ACC112 (cell line): Measurements from ENCODE around the gene SPECC1L.
"Not testable (repeated sequence)": the region's sequence is repeated elsewhere in the genome, so short reads cannot be mapped to it uniquely, and the experiment has no call there.

Source experiments
- H2AFZ ChIP-seq: fragments of 200-600 bp; sonication (generic); one replicate; pipeline ENCODE4 v1.6.0; 2017; ENCODE audit warnings: antibody characterized with exemption, low read length; ENCODE audit not compliant: unreplicated experiment
- H3K27ac ChIP-seq: fragments of 200-600 bp; sonication (generic); 2 replicates; pipeline ENCODE4 v1.5.1; 2014; ENCODE audit warnings: low read depth, mild to moderate bottlenecking, antibody characterized with exemption, low read length, moderate library complexity
- H3K27me3 ChIP-seq: fragments of 200-600 bp; sonication (generic); 2 replicates; pipeline ENCODE4 v1.6.1; 2014; ENCODE audit warnings: mild to moderate bottlenecking, antibody characterized with exemption, low read length, moderate library complexity, mixed read lengths; ENCODE audit not compliant: insufficient read depth
- H3K36me3 ChIP-seq: fragments of 200-600 bp; sonication (generic); 2 replicates; pipeline ENCODE4 v1.6.1; 2016; ENCODE audit warnings: mild to moderate bottlenecking, antibody characterized with exemption, low read length, moderate library complexity, mixed read lengths; ENCODE audit not compliant: insufficient read depth
- H3K4me1 ChIP-seq: fragments of 200-600 bp; sonication (generic); one replicate; pipeline ENCODE4 v1.6.1; 2016; ENCODE audit warnings: low read length, mixed read lengths; ENCODE audit not compliant: insufficient read depth, unreplicated experiment, control insufficient read depth
- H3K4me3 ChIP-seq: fragments of 200-600 bp; sonication (generic); 2 replicates; pipeline ENCODE4 v1.5.1; 2014; ENCODE audit warnings: mild to moderate bottlenecking, low read depth, low read length
- H3K79me2 ChIP-seq: fragments of 200-600 bp; sonication (generic); one replicate; pipeline ENCODE4 v1.6.0; 2016; ENCODE audit warnings: low read length; ENCODE audit not compliant: control insufficient read depth, unreplicated experiment, insufficient read depth

Gene SPECC1L

DNA sequence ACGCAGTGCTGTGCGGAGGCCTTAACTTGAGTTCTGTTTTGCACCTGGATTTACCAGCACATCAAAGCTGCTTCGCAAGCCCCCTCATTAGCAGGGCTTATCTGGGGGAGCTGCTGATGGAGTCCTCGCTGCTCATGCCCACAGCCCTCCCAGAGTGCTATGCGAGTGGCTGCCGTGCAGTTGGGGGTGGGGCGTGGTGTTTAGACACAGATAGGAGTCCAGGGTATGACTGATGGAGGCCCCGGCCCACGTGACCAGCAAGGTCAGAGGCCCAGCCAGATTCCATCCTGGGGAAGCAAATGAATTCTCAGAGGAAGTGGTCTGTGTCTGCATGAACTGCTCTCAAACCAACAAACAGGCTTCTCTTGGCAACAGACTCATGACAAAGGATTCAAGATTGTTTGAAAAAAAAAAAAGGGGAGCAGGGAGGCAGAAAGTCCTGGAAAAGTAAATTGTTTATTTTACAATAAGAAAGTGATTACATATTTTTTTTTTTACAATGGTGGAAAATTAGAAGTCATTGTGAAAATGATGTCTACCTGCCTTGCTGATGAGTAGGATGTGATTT is 6.2 kb upstream of the SPECC1L start:
- not testable (repeated sequence) for H3K79me2 ChIP-seq, H2AFZ ChIP-seq, H3K36me3 ChIP-seq, H3K27me3 ChIP-seq, H3K4me3 ChIP-seq, H3K4me1 ChIP-seq
- peak overlapping the region; percentile 29; the same call in 1 of the 2 replicates for H3K27ac ChIP-seq

DNA sequence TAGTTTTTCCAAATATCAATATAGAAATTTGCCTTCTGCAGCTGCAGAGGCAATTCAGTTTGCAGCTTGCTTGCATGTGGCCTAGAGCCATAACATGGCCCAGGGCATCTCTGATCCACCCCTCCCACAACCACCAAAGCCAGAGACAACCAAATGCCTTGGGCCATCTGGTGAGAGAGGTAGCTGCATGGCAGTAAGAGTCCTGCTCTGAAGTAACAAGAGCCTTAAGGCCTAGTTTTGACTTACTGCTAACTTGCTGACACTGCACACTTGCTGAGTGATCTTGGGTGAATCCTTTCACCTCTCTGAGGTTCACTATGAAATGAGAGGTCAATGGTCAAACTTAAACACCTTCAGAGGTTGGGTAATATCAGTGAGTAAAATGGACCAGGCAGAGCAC is 4.9 kb upstream of the SPECC1L start:
- no peak overlapping the region for H2AFZ ChIP-seq

GRCh38 chr22:24266495-24266894 is 4.1 kb upstream of the SPECC1L start:
- H3K27me3 ChIP-seq, H3K4me3 ChIP-seq, H3K79me2 ChIP-seq, H2AFZ ChIP-seq, H3K4me1 ChIP-seq, H3K27ac ChIP-seq, H3K36me3 ChIP-seq: not testable (repeated sequence)

More for the DNA sequence above, 4.9 kb upstream of the SPECC1L start:
- no peaks in the 10 kb centered on the region for H3K4me1 ChIP-seq
- no peaks in the 10 kb centered on the region for H3K79me2 ChIP-seq
- no peak overlapping the region for H3K4me3 ChIP-seq
- no peaks in the 10 kb centered on the region for H3K27me3 ChIP-seq
- no peak overlapping the region for H3K27ac ChIP-seq
- H3K36me3 ChIP-seq = no peaks in the 10 kb centered on the region

DNA sequence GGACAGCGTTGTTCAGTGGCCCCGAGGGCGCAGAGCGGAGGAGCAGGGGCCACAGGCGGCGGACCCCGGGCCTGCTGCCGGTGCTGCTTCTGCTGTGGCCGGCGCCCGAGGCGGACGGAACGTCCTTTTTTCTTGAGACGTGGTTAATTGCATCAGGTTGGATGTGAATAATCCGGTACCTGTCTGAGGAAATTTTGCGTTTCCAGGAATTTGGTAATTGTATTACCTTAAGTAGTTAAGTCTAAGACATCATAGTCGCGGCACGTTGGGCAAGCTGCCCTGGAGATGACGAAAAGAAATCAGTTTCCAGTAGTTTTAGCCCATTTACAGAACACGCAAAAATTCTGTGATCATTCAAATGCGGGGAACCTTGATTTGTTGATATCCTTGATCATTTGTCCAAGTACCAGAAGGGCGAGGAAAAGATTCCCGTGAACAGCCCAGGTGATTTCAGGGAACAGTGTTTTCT is 789 bp downstream of the SPECC1L start:
- H3K36me3 ChIP-seq = no peaks in the 10 kb centered on the region
- peak overlapping the region; percentile 93 for H3K4me3 ChIP-seq
- H3K79me2 ChIP-seq = peaks cover 49% of the 10 kb centered on the region
- peak overlapping the region; percentile 83 for H2AFZ ChIP-seq
- H3K27ac ChIP-seq = peak overlapping the region; percentile 64
- no peaks in the 10 kb centered on the region for H3K27me3 ChIP-seq
- H3K4me1 ChIP-seq = peaks cover 6% of the 10 kb centered on the region

GRCh38 chr22:24273031-24273430 is 2.4 kb downstream of the SPECC1L start:
- not testable (repeated sequence) for H2AFZ ChIP-seq, H3K36me3 ChIP-seq, H3K27me3 ChIP-seq, H3K4me1 ChIP-seq, H3K27ac ChIP-seq
- Histone ChIP-seq H3K79me2 (peaks cover 55% of the 10 kb centered on the region), H3K4me3 (peak overlapping the region; percentile 31; the same call in 1 of the 2 replicates)

DNA sequence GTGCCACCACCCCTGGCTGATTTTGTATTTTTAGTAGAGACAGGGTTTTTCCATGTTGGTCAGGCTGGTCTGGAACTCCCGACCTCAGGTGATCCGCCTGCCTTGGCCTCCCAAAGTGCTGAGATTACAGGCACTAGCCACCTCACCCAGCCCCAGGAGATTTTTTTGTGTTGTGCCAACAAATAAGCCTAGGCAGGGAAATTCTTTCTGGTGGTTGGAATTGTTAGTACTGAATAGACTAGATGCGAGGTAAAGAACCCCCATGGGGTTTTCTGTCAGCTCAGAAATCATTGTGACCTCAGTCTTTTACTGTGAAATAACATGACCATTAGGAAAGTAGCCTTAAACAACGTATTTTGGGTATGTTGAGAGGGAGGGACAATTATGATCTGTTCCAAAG is 3.3 kb downstream of the SPECC1L start:
- not testable (repeated sequence) for H3K4me1 ChIP-seq, H2AFZ ChIP-seq, H3K27me3 ChIP-seq, H3K4me3 ChIP-seq, H3K27ac ChIP-seq, H3K36me3 ChIP-seq
- H3K79me2 ChIP-seq = peaks cover 55% of the 10 kb centered on the region

DNA sequence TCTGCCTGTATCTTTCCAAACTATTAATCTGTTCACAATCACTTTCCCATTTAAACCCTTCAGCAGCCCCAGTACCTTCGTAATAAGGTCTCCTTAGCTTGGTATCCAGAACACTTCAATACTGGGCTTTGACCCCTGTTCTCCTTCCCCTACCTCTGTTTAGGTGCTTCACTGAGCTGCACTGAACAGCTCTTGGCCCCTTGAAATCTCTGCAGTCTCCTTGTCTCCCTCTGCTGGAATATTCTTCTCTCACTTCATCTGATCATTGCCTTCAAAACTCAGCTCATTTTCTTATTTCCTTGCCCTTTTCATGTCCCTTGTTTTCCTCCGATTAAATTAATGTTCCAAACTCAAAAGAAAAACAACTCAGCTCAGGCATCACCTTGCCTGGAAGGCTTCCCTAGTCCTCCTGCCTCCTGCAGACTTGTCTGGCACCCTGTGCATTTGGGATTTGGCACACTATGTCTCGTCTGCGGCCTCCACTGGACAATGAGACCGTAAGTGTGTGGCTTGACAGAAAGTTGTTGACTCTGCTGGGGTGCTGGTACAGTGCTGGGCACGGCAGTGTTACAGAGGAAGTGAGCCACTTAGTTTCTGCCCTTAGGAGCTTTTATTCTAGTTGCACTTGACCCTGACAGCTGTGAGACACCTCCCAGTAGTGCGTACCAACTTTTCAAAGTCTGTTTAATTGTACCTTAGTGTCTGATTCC is 4.2 kb downstream of the SPECC1L start:
- Histone ChIP-seq H3K79me2 (peaks cover 55% of the 10 kb centered on the region), H3K27ac (peak overlapping the region; percentile 39; the same call in 1 of the 2 replicates)
- not testable (repeated sequence) for H3K4me3 ChIP-seq, H3K4me1 ChIP-seq, H2AFZ ChIP-seq, H3K36me3 ChIP-seq, H3K27me3 ChIP-seq

DNA sequence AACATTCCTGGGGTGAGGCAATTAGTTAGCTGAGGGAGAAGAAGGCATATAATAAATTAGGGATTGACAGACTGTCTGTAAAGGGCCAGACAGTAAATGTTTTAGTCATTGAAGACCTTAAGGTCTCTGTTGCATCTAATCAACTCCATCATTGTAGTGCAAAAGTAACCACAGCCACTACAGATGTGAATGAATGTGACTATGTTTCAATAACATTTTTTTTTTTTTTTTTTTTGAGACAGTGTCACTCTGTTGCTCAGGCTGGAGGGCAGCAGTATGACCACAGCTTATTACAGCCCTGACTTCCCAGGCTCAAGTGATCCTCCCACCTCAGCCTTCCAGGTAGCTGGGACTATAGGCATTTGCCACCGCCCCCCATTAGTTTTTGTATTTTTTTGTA is 9.7 kb downstream of the SPECC1L start:
- not testable (repeated sequence) for H3K4me3 ChIP-seq, H3K36me3 ChIP-seq, H2AFZ ChIP-seq, H3K27me3 ChIP-seq, H3K27ac ChIP-seq
- Histone ChIP-seq H3K79me2 (peaks cover 54% of the 10 kb centered on the region), H3K4me1 (peaks cover 17% of the 10 kb centered on the region)

DNA sequence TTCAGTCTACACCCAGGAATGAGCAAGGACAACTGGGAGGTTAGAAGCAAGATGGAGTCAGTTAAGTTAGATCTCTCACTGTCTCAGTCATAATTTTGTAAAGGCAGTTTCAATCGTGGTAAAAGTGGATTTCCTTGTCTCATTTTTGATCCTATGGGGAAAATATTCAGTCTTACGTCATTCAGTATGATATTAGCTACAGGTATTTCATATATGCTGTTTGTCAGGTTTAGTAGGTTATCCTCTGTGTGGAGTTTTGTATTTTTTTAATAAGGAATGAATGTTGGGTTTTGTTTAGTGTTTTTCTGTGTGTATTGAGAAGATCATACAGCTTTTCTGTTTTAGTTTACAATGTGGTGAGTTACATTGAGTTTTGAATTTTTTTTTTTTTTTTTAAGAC is 11.8 kb downstream of the SPECC1L start:
- H3K4me1 ChIP-seq = peaks cover 17% of the 10 kb centered on the region
- H3K36me3 ChIP-seq = no peaks in the 10 kb centered on the region
- H3K27me3 ChIP-seq = no peaks in the 10 kb centered on the region
- peaks cover 60% of the 10 kb centered on the region for H3K79me2 ChIP-seq
- no peak overlapping the region for H2AFZ ChIP-seq
- H3K4me3 ChIP-seq = no peak overlapping the region
- no peak overlapping the region for H3K27ac ChIP-seq

GRCh38 chr22:24284747-24285203 is 14.1 kb downstream of the SPECC1L start:
- Histone ChIP-seq H3K4me1 (peaks cover 27% of the 10 kb centered on the region), H3K4me3 (peak overlapping the region; percentile 48; the same call in 1 of the 2 replicates), H2AFZ (no peak overlapping the region), H3K36me3 (no peaks in the 10 kb centered on the region), H3K27me3 (no peaks in the 10 kb centered on the region), H3K27ac (peak overlapping the region; percentile 48), H3K79me2 (peaks cover 61% of the 10 kb centered on the region)

DNA sequence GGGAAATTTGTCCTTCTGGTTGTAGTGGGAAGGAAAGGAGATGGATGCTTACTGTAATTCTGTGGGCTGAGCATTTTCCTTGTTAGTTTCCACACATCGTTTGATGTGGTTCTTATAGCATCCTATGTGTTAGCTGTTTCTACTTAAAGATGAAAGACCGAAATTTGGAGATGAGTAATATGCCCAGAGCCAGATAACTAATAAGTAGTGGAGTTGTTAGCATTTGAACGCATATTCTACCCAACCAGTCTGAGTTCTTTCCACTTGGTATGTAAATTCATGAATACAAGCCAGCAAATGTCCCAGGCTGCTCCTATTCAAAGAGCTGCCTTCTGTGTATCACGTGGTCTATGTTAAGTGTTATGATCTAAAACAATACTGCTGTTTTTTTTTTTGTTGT is 14.6 kb downstream of the SPECC1L start:
- H3K36me3 ChIP-seq = no peaks in the 10 kb centered on the region
- H3K27ac ChIP-seq = peak overlapping the region; percentile 48
- H3K4me1 ChIP-seq = peaks cover 32% of the 10 kb centered on the region
- H2AFZ ChIP-seq = no peak overlapping the region
- H3K27me3 ChIP-seq = no peaks in the 10 kb centered on the region
- H3K79me2 ChIP-seq = peaks cover 66% of the 10 kb centered on the region
- peak overlapping the region; percentile 48; the same call in 1 of the 2 replicates for H3K4me3 ChIP-seq
